IMR-90 (cell line): ENCODE results near the gene FXYD4. TPM values are rescaled to one million over a fixed set of nuclear protein-coding genes. Genes with fewer than 3 reads are reported as not detected.

Experiments
- ATAC-seq: fragments of 200-7000 bp; cut with Tn5 transposase; 2 replicates; pipeline ENCODE4 v1.9.1; 2020; ENCODE audit warnings: low read depth, mild to moderate bottlenecking, moderate library complexity
- BruUV-seq: library from RNA; stranded (reverse); fragments of 400-500 nt; replicated peaks from 2 replicates; lab custom pipeline; 2021; lab: Mats Ljungman, UMichigan
- CTCF ChIA-PET: fragments of 300-600 bp; formaldehyde crosslinking; extraction: SDS; loops from one replicate; lab custom pipeline; 2021; ENCODE audit warnings: antibody characterized with exemption; lab: Yijun Ruan, JAX
- POLR2A ChIA-PET: fragments of 300-600 bp; sonication (Branson Sonifier 250); formaldehyde crosslinking; loops from one replicate; lab custom pipeline; 2022; ENCODE audit warnings: antibody characterized with exemption; ENCODE audit not compliant: unreplicated experiment; lab: Charles Lee
- DNase-seq: peaks from one replicate; pipeline ENCODE4 v3.0.0; 2013
- H2AFZ ChIP-seq: replicated peaks from 2 replicates; pipeline ENCODE3; 2013; ENCODE audit warnings: low read length, mild to moderate bottlenecking; ENCODE audit not compliant: poor library complexity
- H2AK5ac ChIP-seq: 2 replicates; pipeline ENCODE4 v1.6.1; 2013; ENCODE audit warnings: low read depth, low read length, inconsistent platforms
- H2AK9ac ChIP-seq: replicated peaks from 2 replicates; pipeline ENCODE3; 2013; ENCODE audit warnings: mild to moderate bottlenecking, low read depth, low read length, moderate library complexity; ENCODE audit not compliant: poor library complexity
- H2BK120ac ChIP-seq: 2 replicates; pipeline ENCODE4 v1.6.1; 2013; ENCODE audit warnings: low read depth, low read length, inconsistent platforms
- H2BK15ac ChIP-seq: 3 replicates; pipeline ENCODE4 v1.6.1; 2013; ENCODE audit warnings: low read depth, low read length, inconsistent platforms
- H2BK20ac ChIP-seq: 2 replicates; pipeline ENCODE4 v1.6.1; 2013; ENCODE audit warnings: low read depth, mild to moderate bottlenecking, inconsistent platforms, low read length, moderate library complexity
- H2BK5ac ChIP-seq: 2 replicates; pipeline ENCODE4 v1.6.1; 2013; ENCODE audit warnings: mild to moderate bottlenecking, low read depth, low read length, inconsistent platforms; ENCODE audit not compliant: poor library complexity, severe bottlenecking
- H3K14ac ChIP-seq: replicated peaks from 2 replicates; pipeline ENCODE4 v1.6.1; 2013; ENCODE audit warnings: low read depth, low read length, inconsistent platforms
- H3K18ac ChIP-seq: 2 replicates; pipeline ENCODE4 v1.6.1; 2013; ENCODE audit warnings: low read depth, low read length, control low read depth
- H3K23ac ChIP-seq: 2 replicates; pipeline ENCODE4 v1.6.1; 2013; ENCODE audit warnings: low read depth, low read length, inconsistent platforms
- H3K27ac ChIP-seq: 2 replicates; pipeline ENCODE4 v1.5.1; 2013; ENCODE audit warnings: mild to moderate bottlenecking, control low read depth, low read length; ENCODE audit not compliant: insufficient read depth
- H3K27me3 ChIP-seq: 2 replicates; pipeline ENCODE4 v1.6.1; 2013; ENCODE audit warnings: low read length; ENCODE audit not compliant: control insufficient read depth, insufficient read depth
- H3K36me3 ChIP-seq: 2 replicates; pipeline ENCODE4 v1.6.1; 2013; ENCODE audit warnings: low read length, mixed read lengths; ENCODE audit not compliant: control insufficient read depth, insufficient read depth
- H3K4ac ChIP-seq: 2 replicates; pipeline ENCODE4 v1.6.1; 2013; ENCODE audit warnings: low read depth, low read length, inconsistent platforms
- H3K4me1 ChIP-seq: 2 replicates; pipeline ENCODE4 v1.6.1; 2013; ENCODE audit warnings: low read length, mixed read lengths; ENCODE audit not compliant: control insufficient read depth, insufficient read depth
- H3K4me2 ChIP-seq: 2 replicates; pipeline ENCODE4 v1.6.1; 2013; ENCODE audit warnings: low read depth, mild to moderate bottlenecking, control low read depth, low read length, moderate library complexity
- H3K4me3 ChIP-seq: 2 replicates; pipeline ENCODE4 v1.5.1; 2013; ENCODE audit warnings: low read depth, mild to moderate bottlenecking, control low read depth, low read length, moderate library complexity; ENCODE audit not compliant: insufficient read depth
- H3K56ac ChIP-seq: 2 replicates; pipeline ENCODE4 v1.6.1; 2013; ENCODE audit warnings: low read length, inconsistent platforms; ENCODE audit not compliant: insufficient read depth; ENCODE audit errors: extremely low read depth
- H3K79me1 ChIP-seq, 2 experiments: 2 replicates each; pipeline ENCODE4 v1.6.1; 2013; ENCODE audit warnings: low read length in 2 of 2, inconsistent platforms in 1 of 2, low read depth in 1 of 2
- H3K9ac ChIP-seq: 2 replicates; pipeline ENCODE4 v1.6.1; 2013; ENCODE audit warnings: low read depth, low read length, control low read depth
- H3K9me1 ChIP-seq: 2 replicates; pipeline ENCODE4 v1.6.1; 2013; ENCODE audit warnings: low read length, inconsistent platforms; ENCODE audit not compliant: insufficient read depth
- H3K9me3 ChIP-seq: 2 replicates; pipeline ENCODE4 v1.6.1; 2013; ENCODE audit warnings: low read length; ENCODE audit not compliant: control insufficient read depth, insufficient read depth
- H4K20me1 ChIP-seq: 2 replicates; pipeline ENCODE4 v1.6.1; 2013; ENCODE audit warnings: low read length, inconsistent platforms; ENCODE audit not compliant: insufficient read depth
- H4K5ac ChIP-seq: 2 replicates; pipeline ENCODE4 v1.6.1; 2013; ENCODE audit warnings: mild to moderate bottlenecking, low read depth, low read length, control low read depth
- H4K8ac ChIP-seq, 2 experiments: 2 replicates each; pipeline ENCODE4 v1.6.1; 2013; ENCODE audit warnings: low read depth in 2 of 2, low read length in 2 of 2, control low read depth in 1 of 2, inconsistent platforms in 1 of 2
- H4K91ac ChIP-seq: 2 replicates; pipeline ENCODE4 v1.6.1; 2013; ENCODE audit warnings: low read depth, low read length, inconsistent platforms; ENCODE audit not compliant: insufficient read depth
- BHLHE40 ChIP-seq: fragments of 150-350 bp; IDR thresholded peaks from 2 replicates; pipeline ENCODE4 v1.6.1; 2016; ENCODE audit warnings: mild to moderate bottlenecking, low read depth, low read length
- CTCF ChIP-seq: conservative IDR thresholded peaks from 2 replicates; pipeline ENCODE4 v1.5.1; 2012; ENCODE audit warnings: mild to moderate bottlenecking, low read depth, low read length, improper control_type of control experiment
- MAFK ChIP-seq: IDR thresholded peaks from 2 replicates; pipeline ENCODE4 v1.6.1; 2012; ENCODE audit warnings: low read depth, low read length, improper control_type of control experiment
- MAZ ChIP-seq: IDR thresholded peaks from 2 replicates; pipeline ENCODE4 v1.6.1; 2012; ENCODE audit warnings: low read depth, mild to moderate bottlenecking, low read length, improper control_type of control experiment, moderate library complexity, borderline replicate concordance
- MXI1 ChIP-seq: IDR thresholded peaks from 2 replicates; pipeline ENCODE4 v1.6.1; 2012; ENCODE audit warnings: low read depth, mild to moderate bottlenecking, low read length, moderate library complexity, borderline replicate concordance
- NFE2L2 ChIP-seq: fragments of 150-350 bp; IDR thresholded peaks from 2 replicates; pipeline ENCODE4 v1.6.1; 2016; ENCODE audit warnings: low read depth, mild to moderate bottlenecking, low read length
- RAD21 ChIP-seq: IDR thresholded peaks from 2 replicates; pipeline ENCODE4 v1.6.1; 2012; ENCODE audit warnings: low read length, improper control_type of control experiment
- WGBS, 2 experiments: methylation state at CpG; one replicate each; pipeline versions ENCODE4 v1.1.5 to v1.1.7; 2013; ENCODE audit warnings: missing lambda C conversion rate in 2 of 2; ENCODE audit not compliant: insufficient read length in 1 of 2; ENCODE audit errors: extremely low coverage in 2 of 2; 5-methylcytosine and 5-hydroxymethylcytosine counted together
- dilution Hi-C: fragments of 300-500 bp; cut with HindIII; formaldehyde crosslinking; loops from one replicate; pipeline ENCODE4 v1.14.3; 2018; ENCODE audit warnings: low sequenced_read_pairs; ENCODE audit not compliant: unreplicated experiment
- in situ Hi-C: fragments of 300-500 bp; cut with MboI; formaldehyde crosslinking; loops from 3 replicates; pipeline ENCODE4 v1.14.3; 2019; ENCODE audit warnings: low sequenced_read_pairs, inconsistent platforms, mixed read lengths
- intact Hi-C: fragments of 100-400 bp; cut with micrococcal nuclease; formaldehyde crosslinking; loops from 2 replicates; pipeline ENCODE4 v1.10.0; 2022
- polyA plus RNA-seq, 3 experiments: library from polyadenylated mRNA; depleted of rRNA; stranded (reverse); fragments of >200 nt; gene quantifications; 2 replicates each; pipeline ENCODE4 v1.2.3, GENCODE V29; 2012; ENCODE audit warnings: low replicate concordance in 1 of 3
- total RNA-seq: library from RNA; depleted of rRNA; stranded (reverse); fragments of >200 nt; gene quantifications from 2 replicates; pipeline ENCODE4 v1.2.3, GENCODE V29; 2012

Gene FXYD4
- total and polyA plus RNA-seq, 2 of the 4 experiments (the other 2 are of a cell fraction), result not detected

- Histone ChIP-seq H4K8ac (no peak overlapping the region), H3K9me3 (no peaks in the 10 kb centered on the region), H3K9me1 (no peaks in the 10 kb centered on the region), H3K9ac (no peak overlapping the region), H3K14ac (no peak overlapping the region), H3K27ac (no peak overlapping the region), H3K23ac (no peak overlapping the region), H2BK20ac (no peak overlapping the region), H4K20me1 (no peaks in the 10 kb centered on the region), H3K4me1 (no peaks in the 10 kb centered on the region), H3K18ac (no peak overlapping the region), H3K79me1 (no peaks in the 10 kb centered on the region), H3K4me2 (no peak overlapping the region), H3K56ac (no peak overlapping the region), H2BK120ac (no peak overlapping the region), H2AK9ac (no peak overlapping the region), H4K91ac (no peak overlapping the region), H3K4me3 (no peak overlapping the region), H3K4ac (no peak overlapping the region), H3K27me3 (peaks cover 15% of the 10 kb centered on the region), H2BK5ac (no peak overlapping the region), H2BK15ac (no peak overlapping the region), H2AFZ (no peak overlapping the region), H3K36me3 (no peaks in the 10 kb centered on the region), H4K5ac (no peak overlapping the region), H2AK5ac (no peak overlapping the region)
- POLR2A ChIA-PET, result no interaction called here
- intact Hi-C loops (no loop called here), in situ Hi-C loops (no loop called here), dilution Hi-C loops (no loop called here)
- DNase-seq (no peak), ATAC-seq (no peak)
- CTCF ChIA-PET, result no interaction called here
- 10% methylated on average over 2 of the region's 5 CpGs; no CpG with 5 or more reads in 1 of the 2 experiments for WGBS, 2 experiments
- no TSS peak for BruUV-seq
- no peak for TF ChIP-seq MAFK
- no peak for TF ChIP-seq RAD21
- TF ChIP-seq CTCF, result no peak
- no peak for TF ChIP-seq BHLHE40
- TF ChIP-seq MXI1, result no peak
- no peak for TF ChIP-seq NFE2L2
- TF ChIP-seq MAZ, result no peak
Measured at GRCh38 chr10:43373461-43373860, 2.0 kb downstream of the FXYD4 start.
